ENCODE measurements around the gene PPIA.
"Not testable (repeated sequence)": the region's sequence is repeated elsewhere in the genome, so short reads cannot be mapped to it uniquely, and the experiment has no call there.

Gene PPIA

DNA sequence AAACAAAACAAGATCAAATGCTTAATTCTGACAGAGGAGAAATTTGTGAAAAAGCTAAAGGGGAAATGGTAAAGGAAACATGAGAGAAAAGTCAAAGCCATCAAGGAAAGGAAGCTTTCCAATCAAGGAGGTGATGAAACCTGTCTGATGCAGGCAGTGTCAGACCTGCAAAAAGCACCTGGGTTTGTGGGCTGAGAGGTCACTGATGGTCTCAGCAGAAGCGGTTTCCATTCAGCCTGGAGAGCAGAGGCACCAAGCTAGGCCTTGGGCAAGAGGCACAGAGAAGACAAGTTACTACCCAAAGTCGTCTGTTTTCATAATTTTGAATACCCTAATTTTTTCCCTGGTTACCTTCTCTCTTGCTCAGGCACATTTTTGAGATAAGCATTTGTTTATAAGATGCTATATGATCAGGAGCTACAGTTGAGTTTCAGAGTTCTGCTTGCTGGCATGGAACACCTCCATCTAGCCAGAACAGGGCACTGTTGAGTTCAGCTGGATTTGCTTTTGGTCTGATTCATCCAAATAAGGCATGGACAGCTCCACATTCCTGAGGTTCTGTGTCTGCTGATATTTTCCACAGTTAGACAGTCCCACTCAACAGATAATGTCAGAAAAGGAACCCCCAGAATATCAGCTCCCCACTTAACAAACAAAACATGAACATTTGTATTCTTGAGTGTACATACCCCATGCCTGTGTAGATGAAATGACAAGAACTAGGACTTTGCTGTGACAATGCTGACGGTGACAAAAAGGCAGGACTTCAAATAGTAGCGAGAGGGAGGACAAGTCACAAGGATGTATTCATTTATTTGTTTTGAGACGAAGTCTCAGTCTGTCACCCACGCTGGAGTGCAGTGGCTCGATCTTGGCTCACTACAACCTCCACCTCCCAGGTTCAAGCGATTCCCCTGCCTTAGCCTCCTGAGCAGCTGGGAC is 4.9 kb upstream of the PPIA start:
- no peak for DNase-seq

DNA sequence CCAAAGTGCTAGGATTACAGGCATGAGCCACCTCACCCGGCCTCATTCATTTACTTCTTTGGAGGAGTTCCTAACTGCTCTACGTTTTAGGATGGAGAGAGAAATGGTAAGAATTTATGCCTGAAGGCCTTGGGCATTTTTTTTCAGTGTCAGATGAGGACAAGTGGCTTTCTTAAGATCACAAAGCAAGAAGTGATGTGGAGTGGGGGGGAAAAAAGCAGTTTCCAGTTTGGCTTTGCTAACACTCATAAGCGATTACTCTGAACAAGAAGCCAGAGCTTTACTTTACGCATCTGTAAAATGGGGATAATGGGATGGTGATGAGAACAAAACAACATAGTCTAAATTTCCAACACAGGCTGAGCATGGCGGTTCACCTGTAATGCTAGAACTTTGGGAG is 2.6 kb upstream of the PPIA start:
- DNase-seq: no peak

DNA sequence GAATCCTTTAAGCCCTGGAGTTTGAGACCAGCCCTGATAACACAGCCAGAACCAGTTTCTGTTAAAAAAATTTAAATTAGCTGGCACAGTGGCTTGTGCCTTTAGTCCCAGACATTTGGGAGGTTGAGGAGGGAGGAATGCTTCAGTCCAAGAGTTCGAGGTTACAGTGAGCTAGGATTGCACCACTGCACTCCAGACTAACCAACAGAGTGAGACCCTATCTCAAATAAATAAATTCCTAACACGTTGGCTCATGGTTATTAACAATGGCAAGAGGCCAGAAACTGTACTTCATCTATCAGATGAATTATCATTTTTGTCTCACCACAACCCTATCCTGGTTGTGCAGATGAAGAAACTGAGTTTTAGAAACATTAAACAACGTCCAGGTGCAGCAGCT is 2.1 kb upstream of the PPIA start:
- DNase-seq: no peak

DNA sequence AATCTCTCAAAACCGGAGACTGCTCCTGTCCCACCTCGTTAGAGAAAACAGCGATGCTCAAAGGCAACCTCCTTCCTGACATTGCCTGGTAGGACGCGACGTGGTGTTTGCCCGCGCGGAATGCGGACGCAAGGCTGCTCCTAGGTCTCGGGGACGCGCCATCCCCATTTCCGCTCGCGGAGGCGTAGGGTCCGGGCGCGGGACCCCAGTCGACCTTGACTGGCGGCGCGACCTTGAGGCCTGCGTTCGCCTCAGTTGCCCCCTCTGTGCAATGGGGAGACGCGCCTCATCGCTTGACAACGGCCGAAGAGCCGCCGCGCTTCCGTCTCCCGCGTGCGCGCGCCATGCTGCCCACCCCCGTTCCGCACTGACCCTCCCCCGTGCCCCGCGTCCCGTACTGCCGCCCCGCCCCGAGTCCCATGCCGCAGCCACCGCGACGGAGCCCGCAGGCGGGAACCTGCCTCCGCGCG is 412 bp upstream of the PPIA start:
- DNase-seq: no peak

DNA sequence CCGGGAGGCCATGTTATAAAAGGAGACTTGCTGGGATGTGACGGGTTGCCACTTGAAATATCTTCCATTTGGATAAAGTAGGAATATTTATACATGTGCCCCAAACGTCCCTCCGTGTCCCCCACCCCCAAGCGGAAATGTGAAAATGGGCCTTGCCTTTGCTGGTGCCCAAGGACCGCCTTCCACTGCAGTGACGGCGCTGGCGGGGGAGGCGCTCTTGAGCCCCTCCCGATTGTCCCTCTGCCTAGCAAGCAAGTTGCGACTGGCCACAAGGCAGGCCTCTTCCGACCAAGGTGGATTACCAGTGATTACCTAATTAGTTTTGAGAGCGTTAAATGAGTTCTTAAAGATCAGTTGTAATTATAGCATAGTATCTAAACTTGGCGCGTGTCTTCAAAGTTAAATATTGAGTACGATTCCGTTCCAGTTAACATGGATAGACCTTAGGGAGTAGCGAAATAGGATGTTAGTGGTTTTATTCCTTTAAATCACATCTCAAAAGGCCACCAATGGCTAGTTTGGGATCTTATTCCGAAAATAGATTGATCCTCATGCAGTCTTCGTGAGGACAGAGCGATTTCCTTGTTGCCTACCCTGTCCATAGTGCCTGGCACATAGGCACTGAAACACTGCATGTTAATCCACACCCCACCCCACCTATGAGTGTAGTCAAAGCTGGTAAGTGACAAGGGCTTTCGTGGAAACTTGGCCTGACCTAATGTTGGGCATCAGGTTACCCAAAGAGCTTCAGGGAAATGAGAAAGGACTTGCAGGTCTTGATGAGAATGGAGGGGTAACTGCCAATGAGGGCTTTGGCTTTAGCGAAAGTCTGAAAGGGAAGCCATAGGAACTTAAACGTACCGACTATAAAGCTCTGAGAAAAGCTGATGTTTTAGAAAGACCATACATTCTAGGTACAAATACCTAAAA is 1.1 kb downstream of the PPIA start:
- DNase-seq: peak; percentile 83 to 87

DNA sequence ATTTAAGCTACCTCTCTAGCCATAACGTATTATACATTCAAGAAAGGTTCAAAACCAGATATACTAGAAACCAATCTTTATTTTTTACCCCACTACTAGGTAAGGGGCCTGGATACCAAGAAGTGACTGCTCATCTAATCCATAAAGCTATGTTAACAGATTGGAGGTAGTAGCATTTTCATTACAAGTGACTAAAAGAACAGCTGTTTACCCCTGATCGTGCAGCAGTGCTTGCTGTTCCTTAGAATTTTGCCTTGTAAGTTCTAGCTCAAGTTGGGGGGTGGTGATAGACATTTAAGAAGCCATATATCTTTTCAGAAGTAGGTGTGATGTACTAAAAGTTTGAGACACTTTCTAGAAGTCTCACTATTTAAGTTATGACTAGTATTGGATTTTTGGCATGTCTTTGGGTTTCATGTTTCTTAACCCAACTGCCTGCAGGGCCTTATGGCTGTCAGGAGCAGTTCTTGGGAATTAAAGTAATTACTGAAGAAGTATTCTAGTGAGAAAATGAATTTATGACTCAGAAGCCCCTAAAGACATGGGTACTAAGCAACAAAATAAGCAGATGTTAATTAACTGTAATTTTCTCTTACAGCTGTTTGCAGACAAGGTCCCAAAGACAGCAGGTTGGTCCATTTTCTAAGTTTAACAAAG is 2.3 kb downstream of the PPIA start:
- DNase-seq: no peak

DNA sequence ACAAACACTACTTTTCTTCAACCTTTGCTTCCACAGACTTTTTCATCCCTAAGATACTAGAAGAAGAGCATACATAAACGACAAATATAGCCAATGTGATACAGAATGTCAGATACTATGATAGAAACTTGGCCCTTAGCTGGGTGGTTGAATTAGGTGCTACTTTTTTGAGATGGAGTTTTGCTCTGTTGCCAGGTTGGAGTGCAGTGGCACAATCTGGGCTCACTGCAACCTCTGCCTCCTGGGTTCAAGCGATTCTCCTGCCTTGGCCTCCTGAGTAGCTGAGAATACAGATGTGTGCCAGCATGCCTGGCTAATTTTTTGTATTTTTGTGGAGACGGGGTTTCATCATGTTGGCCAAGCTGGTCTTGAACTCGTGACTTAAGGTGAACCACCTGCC is 3.5 kb downstream of the PPIA start:
- DNase-seq: no peak

DNA sequence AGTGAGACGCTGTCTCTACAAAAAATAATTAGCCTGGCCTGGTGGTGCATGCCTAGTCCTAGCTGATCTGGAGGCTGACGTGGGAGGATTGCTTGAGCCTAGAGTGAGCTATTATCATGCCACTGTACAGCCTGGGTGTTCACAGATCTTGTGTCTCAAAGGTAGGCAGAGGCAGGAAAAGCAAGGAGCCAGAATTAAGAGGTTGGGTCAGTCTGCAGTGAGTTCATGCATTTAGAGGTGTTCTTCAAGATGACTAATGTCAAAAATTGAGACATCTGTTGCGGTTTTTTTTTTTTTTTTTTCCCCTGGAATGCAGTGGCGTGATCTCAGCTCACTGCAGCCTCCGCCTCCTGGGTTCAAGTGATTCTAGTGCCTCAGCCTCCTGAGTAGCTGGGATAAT is 5.4 kb downstream of the PPIA start:
- DNase-seq: no peak

DNA sequence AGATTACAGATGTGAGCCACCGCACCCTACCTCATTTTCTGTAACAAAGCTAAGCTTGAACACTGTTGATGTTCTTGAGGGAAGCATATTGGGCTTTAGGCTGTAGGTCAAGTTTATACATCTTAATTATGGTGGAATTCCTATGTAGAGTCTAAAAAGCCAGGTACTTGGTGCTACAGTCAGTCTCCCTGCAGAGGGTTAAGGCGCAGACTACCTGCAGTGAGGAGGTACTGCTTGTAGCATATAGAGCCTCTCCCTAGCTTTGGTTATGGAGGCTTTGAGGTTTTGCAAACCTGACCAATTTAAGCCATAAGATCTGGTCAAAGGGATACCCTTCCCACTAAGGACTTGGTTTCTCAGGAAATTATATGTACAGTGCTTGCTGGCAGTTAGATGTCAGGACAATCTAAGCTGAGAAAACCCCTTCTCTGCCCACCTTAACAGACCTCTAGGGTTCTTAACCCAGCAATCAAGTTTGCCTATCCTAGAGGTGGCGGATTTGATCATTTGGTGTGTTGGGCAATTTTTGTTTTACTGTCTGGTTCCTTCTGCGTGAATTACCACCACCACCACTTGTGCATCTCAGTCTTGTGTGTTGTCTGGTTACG is 6.0 kb downstream of the PPIA start:
- DNase-seq: no peak

DNA sequence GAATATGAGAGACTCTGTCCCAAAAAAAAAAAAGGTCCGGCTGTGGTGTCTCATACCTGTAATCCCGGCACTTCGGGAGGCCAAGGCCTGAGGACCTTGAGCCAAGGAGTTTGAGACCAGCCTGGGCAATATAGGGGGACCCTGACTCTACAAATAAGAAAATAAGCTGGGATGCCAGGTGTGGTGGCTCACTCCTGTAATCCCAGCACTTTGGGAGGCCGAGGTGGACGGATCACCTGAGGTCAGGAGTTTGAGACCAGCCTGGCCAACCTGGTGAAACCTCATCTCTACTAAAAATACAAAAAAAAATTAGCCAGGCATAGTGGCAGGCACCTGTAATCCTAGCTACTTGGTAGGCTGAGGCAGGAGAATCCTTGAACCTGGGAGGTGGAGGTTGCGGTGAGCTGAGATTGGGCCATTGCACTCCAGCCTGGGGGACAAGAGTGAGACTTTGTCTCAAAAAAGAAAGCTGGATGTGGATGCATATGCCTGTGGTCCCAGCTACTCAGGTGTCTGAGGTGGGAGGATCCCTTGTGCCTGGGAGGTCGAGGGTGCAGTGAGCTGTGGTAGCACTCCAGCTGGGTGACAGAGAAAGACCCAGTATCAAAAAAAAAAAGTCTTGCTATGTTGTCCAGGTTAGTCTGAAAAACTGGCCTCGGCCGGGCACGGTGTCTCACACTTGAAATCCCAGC is 7.5 kb downstream of the PPIA start:
- DNase-seq: not testable (repeated sequence)

DNA sequence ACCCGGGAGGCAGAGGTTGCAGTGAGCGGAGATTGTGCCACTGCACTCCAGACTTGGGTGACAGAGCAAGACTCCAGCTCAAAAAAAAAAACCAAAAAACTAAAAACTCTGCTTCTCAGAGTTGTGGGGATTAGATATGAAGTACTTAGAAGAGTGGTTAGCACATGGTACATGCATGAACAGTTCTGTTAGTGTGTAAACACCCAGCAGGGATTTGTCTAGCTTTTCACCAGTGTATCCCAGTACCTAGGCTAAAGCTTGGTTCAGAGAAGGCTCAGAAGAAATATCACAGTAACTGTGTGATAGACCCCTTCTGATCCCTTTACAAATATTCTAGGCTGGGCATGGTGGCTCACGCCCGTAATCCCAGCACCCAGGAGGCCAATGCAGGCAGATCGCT is 9.5 kb downstream of the PPIA start:
- no peak for DNase-seq

DNA sequence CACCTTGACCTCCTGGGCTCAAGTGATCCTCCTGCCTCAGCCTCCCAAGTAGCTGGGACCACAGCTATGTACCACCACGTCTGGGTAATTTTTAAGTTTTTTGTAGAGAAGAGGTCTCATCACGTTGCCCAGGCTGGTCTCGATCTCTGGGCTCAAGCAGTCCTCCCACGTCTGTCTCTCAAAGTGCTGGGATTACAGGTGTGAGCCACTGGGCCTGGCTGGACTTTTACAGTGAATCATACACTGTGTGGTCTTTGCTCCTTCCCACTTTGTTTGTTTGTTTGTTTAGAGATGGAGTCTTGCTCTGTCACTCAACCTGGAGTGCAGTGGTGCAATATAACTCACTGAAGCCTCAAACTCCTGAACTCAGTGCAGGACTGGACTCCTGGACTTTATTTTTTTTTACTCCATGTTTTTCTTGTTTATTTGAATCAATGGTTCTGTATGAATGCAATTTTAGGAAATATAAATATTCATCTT is 12.5 kb downstream of the PPIA start:
- DNase-seq: no peak

DNA sequence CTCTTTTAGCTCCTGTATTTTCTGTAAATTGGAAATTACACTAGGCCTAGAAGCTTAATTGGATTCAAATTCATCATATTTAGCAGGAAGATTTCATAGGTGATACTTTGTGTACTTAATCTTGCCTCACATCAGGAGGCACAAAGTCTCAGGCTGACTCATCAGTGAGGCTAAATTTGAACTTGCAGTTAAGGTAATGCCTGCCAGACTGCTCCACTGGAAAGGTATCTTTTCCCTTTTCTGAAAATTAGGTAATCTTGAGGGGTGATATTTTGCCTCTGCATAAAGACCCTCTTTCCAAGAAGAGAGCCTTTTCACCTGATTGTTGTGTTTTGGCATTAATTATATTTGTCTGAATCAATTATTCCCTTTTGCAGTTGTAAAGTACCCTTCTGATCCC is 14.6 kb downstream of the PPIA start:
- DNase-seq: no peak

DNA sequence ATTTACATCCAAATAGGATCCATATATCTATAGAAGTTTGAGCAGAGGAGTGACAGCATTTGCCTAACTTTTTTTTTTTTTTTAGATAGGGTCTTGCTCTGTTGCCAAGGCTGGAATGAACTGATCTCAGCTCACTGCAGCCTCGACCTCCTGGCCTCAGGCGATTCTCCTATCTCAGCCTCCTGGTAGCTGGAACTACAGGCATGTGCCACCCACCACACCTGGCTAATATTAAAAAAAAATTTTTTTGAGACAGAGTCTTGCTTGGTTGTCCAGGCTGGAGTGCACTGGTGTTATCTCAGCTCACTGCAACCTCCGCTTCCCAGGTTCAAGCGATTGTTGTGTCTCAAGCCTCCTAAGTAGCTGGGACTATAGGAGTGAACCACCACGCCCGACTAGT is 15.1 kb downstream of the PPIA start:
- DNase-seq: no peak

DNA sequence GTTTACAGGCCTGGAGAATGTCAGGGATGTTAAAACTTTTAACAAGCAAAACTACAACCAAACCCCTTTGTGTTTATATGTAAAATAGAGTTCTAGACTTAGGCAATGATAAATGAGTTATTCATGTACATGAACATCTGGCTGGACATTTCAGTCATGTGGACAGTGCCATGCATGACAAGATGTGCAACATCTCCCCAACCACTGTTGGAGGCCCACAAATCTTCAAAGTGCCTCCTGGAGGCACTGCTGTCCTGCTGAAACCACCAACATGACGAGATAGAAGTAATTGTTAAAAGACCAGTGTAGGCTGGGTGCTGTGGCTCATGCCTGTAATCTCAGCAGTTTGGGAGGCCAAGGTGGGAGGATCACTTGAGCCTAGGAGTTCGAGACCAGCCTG is 18.4 kb downstream of the PPIA start:
- no peak for DNase-seq

DNA sequence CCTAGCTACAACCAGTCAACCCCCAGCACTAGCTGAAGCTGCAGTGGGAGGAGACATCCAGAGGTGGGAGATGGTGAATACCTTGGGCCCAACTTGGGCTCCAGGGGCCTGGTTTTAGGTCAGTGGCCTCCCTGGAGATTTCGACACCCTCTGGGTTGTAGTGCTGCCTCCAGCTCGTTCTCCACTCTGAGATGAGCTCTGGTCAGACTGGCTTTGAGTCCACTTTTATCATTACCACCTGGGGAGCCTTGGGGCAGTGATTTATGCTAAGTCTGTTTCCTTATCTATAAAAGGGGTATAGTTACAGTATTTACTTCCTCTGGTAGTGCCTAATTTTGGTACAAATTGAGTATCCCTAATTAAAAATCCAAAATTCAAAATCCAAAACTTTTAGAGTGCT is 22.8 kb downstream of the PPIA start:
- DNase-seq: no peak

DNA sequence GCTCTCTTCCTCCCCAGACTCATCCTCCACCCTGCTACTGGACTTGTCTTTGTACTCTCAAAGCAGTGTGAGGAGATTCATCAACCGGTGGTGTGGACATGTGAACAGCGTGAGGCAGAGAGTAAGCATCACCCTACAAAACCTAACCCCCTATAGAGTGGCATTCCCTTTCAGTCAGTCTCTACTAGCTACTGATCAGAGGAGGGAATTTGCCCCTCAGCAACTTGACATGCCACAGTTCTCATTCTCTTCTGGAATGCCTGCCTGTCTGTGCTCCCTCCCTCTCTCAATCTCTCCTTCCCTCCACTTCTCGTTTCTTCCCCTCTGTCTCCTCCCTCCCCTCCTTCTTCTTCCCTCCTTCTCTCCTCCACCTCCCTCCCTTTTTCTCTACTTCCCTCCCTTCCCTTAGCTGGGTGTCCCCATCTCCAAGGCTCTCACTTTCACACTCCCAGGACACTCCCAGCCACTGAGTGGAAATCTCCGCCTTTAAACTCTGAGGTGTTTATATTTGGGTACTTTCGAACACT is 26.8 kb downstream of the PPIA start:
- no peak for DNase-seq

DNA sequence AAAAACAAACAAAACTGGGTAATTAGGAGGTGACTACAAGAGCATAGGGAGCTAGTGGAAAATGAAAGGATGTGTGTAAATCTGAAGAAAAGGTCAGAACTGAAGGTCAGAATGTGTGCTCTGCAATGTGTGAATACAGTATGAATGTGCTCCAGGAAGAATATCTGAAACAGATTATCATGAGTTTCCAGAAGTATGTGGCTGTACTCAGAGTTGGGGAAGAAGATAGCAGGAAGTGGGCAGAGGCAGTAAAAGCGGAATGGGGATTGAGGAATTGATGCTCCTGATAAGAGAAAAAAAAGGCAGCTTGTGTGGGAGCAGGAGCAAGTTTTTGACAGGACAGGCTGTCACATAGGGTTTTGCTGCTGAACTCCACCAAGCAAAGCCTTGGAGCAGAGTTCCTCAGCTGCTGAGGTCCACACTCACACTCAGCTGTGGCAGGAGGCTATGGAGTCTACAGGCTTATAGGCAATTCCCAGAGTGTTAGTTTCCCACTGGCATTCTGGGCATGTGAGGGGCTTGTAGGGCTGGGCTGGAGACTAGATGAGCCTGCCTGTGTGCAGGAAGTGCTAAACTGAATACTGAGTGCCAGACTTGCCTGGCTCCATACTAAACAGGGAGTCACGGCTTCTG is 28.5 kb downstream of the PPIA start:
- DNase-seq: no peak

DNA sequence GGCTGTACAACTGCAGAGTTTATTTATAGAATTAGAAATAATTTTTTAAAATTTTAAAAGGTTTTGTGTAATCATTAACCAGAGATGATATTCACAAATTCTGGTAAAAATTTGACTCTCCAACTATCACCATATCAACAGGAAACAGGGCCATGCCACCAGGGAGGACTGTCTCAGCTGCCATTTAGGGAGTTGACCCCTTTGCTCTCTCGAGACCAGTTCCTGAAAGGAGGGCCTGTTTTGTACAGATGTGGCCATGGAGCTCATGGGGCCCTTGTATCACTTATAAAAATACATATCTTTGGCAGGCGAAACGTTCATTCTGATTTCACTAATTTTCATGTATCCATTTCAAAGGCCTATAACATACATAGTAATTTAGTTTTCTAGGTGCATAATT is 31.1 kb downstream of the PPIA start:
- DNase-seq: no peak

DNA sequence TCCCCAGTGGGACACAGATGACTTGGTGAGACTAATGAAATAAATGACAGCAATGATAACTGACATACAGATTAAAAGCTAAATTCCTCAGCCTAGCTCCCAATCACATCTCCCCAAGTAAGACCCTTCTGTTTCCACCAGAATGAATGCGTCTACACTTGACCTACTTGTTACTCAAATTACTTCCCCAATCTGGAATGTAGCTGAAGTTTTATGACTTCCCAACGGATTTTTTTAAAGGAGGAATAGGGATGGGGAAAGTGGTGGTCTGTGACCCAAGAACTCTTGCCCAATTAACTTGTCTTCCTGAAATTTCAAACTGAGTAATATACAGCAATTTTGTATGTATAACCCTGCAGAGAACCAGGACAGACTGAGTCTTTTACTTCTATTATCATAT is 42.3 kb downstream of the PPIA start:
- no peak for DNase-seq

DNA sequence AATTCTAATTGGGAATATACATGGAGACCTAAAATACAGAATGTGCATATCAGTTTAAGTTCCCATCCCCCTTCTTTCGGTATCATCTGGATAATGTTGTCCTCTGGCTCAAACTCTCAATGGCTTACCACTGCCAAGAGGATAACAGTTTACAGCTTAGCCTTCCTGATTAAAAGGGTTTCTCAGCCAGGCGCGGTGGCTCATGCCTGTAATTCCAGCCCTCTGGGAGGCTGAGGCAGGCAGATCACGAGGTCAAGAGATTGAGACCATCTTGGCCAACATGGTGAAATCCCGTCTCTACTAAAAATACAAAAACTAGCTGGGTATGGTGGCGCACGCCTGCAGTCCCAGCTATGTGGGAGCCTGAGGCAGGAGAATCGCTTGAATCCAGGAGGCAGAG is 46.2 kb downstream of the PPIA start:
- not testable (repeated sequence) for DNase-seq
